Neural crest cell (in vitro differentiated cells): ENCODE data around the gene ERFL. TPM values are rescaled to one million over a fixed set of nuclear protein-coding genes. Genes with fewer than 3 reads are reported as not detected.

Source experiments
- DNase-seq: peaks from one replicate; pipeline ENCODE4 v3.0.0; 2021; ENCODE audit warnings: low read depth, mixed read lengths, low spot score
- H3K27ac Mint-ChIP-seq: one replicate; pipeline ENCODE4 v1.8.0; 2021; ENCODE audit warnings: mild to moderate bottlenecking, mixed read lengths; ENCODE audit not compliant: unreplicated experiment
- H3K27me3 Mint-ChIP-seq: 2 replicates; pipeline ENCODE4 v1.8.0; 2021; ENCODE audit warnings: low read depth, mild to moderate bottlenecking, mixed read lengths
- H3K36me3 Mint-ChIP-seq: 2 replicates; pipeline ENCODE4 v1.8.0; 2021; ENCODE audit warnings: low read depth, mild to moderate bottlenecking, mixed read lengths
- H3K4me1 Mint-ChIP-seq: 2 replicates; pipeline ENCODE4 v1.8.0; 2021; ENCODE audit warnings: mixed read lengths
- H3K4me3 Mint-ChIP-seq: one replicate; pipeline ENCODE4 v1.8.0; 2021; ENCODE audit warnings: mild to moderate bottlenecking, mixed read lengths
- H3K9me3 Mint-ChIP-seq: 2 replicates; pipeline ENCODE4 v1.8.0; 2021; ENCODE audit warnings: mixed read lengths
- total RNA-seq: library from RNA; stranded (reverse); gene quantifications from 2 replicates; pipeline ENCODE4 v1.2.1, GENCODE V29; 2021
- TF ChIP-seq, protein P1 (sequence below): fragments of 200-600 bp; sonication (generic); conservative IDR thresholded peaks from 2 replicates; pipeline ENCODE4 v1.5.0; 2021; ENCODE audit warnings: antibody characterized with exemption, mild to moderate bottlenecking

ERFL gene
- total RNA-seq, 1 donor from 2014 or later: 0.12 TPM

DNA sequence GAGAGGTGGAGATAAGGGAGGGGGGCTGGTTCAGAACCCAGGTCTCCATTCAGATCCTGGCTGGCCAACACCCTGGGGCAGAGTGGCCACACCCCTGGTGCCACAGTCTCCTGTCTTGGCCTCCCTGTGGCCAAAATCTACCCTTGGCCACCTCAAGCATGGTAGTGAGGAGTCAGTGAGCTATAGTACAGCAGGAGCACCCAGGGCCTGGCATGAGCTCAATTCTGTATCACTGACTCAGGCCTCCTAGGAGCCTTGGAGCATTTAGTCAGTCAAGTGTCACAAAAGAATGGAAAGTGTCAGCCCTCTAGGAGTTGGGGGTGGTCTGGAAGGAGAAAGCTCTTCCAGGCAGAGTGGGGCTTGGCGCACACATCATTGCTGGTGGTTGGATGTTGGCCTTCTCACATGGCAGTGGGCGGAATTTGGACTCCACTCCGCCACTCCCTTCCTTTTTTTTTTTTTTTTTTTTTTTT is 57.8 kb downstream of the ERFL start:
- Mint-ChIP-seq H3K36me3 (peaks cover 16% of the 10 kb centered on the region), H3K4me1 (peaks cover 10% of the 10 kb centered on the region), H3K27ac (no peak overlapping the region), H3K4me3 (peak overlapping the region; percentile 44), H3K27me3 (peaks cover 4% of the 10 kb centered on the region), H3K9me3 (no peaks in the 10 kb centered on the region)
- TF ChIP-seq, protein P1, sequence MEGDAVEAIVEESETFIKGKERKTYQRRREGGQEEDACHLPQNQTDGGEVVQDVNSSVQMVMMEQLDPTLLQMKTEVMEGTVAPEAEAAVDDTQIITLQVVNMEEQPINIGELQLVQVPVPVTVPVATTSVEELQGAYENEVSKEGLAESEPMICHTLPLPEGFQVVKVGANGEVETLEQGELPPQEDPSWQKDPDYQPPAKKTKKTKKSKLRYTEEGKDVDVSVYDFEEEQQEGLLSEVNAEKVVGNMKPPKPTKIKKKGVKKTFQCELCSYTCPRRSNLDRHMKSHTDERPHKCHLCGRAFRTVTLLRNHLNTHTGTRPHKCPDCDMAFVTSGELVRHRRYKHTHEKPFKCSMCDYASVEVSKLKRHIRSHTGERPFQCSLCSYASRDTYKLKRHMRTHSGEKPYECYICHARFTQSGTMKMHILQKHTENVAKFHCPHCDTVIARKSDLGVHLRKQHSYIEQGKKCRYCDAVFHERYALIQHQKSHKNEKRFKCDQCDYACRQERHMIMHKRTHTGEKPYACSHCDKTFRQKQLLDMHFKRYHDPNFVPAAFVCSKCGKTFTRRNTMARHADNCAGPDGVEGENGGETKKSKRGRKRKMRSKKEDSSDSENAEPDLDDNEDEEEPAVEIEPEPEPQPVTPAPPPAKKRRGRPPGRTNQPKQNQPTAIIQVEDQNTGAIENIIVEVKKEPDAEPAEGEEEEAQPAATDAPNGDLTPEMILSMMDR: no peak
- DNase-seq: no peak

DNA sequence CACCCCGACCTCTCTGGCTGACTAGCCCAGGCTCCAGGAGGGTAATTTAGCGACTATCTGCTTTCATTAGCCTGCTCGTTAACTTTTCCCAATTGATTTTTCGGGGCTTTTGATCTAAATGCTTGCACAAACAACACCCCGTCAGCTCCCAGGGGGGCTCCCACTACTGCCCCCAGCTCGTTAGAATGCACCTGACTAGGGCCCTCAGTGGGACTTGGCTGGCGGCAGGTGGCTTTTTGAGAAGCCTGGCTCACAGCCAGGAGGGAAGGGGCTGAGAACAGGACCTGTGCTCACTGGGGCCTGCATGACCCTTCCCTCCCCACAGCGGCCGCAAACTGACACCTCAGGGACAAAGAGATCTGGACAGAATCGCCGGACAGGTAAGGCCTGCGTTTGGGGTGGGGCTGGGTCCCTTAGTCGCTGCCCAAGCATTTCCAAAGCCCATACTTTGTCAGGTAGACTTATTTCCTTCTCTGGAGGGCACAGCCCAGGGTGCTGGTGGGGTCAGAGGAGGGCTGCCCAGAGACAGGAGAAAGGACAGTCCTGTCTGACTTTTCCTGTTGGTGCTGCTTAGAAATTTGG is 58.8 kb downstream of the ERFL start:
- H3K4me3 Mint-ChIP-seq: peak overlapping the region; percentile 6
- TF ChIP-seq, protein P1: no peak
- peaks cover 4% of the 10 kb centered on the region for H3K27me3 Mint-ChIP-seq
- H3K4me1 Mint-ChIP-seq: peaks cover 10% of the 10 kb centered on the region
- DNase-seq: no peak
- H3K27ac Mint-ChIP-seq: no peak overlapping the region
- H3K9me3 Mint-ChIP-seq: no peaks in the 10 kb centered on the region
- peaks cover 19% of the 10 kb centered on the region for H3K36me3 Mint-ChIP-seq

DNA sequence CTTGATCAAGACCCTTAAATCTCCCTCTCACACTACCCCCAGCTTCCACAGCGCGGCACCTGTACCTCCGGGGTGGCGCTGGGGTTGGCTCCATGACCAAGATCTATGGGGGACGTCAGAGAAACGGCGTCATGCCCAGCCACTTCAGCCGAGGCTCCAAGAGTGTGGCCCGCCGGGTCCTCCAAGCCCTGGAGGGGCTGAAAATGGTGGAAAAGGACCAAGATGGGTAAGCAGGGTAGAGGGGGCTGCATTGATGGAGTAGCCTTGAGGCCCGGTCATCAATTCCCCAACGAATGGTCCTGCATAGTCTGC is 59.3 kb downstream of the ERFL start:
- no peaks in the 10 kb centered on the region for H3K9me3 Mint-ChIP-seq
- TF ChIP-seq, protein P1: no peak
- peaks cover 4% of the 10 kb centered on the region for H3K27me3 Mint-ChIP-seq
- no peak overlapping the region for H3K27ac Mint-ChIP-seq
- no peak for DNase-seq
- peaks cover 14% of the 10 kb centered on the region for H3K4me1 Mint-ChIP-seq
- H3K36me3 Mint-ChIP-seq: peaks cover 25% of the 10 kb centered on the region
- peak overlapping the region; percentile 51 for H3K4me3 Mint-ChIP-seq

DNA sequence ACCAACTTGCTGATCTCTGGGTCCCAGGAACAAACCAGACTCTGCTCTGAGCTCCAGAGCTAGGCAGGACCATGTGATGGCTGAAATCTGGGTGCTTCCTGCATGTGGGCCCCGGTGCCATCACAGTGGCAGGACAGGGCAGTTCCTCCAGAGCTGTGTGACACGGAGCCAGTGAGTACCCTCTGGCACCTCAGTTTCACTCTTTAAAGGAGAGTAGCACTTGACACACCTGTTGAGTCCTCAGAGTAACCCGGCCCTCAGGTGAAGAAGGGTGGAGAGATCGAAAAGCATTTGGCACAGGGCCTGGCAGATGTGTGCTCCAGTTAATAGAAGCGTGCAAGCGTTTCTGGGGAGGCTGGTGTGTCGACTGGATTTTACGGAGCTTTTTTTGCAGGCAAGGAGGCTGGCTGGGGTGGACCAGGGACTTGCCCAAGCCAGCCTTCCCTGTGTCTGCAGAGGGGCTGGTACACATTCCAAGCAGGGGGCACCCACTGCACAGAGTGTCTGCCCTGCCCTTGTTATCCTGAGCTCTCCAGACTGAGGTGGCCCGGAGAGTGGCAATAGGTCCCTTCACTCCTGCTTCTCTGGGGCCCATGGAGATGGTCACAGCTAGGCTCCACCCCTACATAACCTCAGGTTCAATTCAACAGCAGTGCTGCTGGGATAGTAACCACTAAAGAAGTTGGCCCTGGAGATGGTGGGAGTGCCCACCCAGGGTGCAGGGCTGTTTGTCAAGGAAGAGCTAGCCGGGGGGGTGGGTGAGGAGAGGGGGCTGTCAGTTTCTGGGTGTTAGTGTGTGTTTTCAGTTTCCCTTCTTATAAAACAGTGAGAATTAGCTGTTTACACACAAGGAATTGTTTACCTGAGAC is 59.9 kb downstream of the ERFL start:
- peaks cover 17% of the 10 kb centered on the region for H3K4me1 Mint-ChIP-seq
- H3K27me3 Mint-ChIP-seq: peaks cover 3% of the 10 kb centered on the region
- no peak for DNase-seq
- no peaks in the 10 kb centered on the region for H3K9me3 Mint-ChIP-seq
- TF ChIP-seq, protein P1: no peak
- H3K27ac Mint-ChIP-seq: peak overlapping the region; percentile 50
- H3K36me3 Mint-ChIP-seq: peaks cover 28% of the 10 kb centered on the region
- H3K4me3 Mint-ChIP-seq: peak overlapping the region; percentile 51

DNA sequence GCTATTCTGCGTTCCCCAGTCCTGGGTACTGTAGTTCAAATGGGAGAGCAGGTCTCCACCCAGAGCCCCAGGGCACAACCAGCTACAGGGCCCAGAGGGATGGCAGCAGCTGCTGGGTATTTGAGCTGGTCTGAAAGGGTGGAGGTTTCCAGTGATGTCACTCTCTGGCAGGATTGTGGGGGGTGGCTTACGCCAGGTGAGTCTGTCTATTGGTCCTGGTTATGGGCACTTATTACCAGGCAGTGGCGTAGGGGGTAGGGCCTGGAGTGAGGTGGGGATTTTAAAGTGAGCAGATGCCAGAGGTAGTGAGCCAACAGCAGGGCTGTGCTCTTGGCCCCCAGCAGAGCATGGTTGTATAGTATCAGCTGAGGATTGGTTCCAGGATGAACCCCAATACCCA is 62.0 kb downstream of the ERFL start:
- H3K4me3 Mint-ChIP-seq: peak overlapping the region; percentile 67
- no peak for DNase-seq
- peaks cover 37% of the 10 kb centered on the region for H3K36me3 Mint-ChIP-seq
- TF ChIP-seq, protein P1: no peak
- H3K27ac Mint-ChIP-seq: no peak overlapping the region
- peaks cover 30% of the 10 kb centered on the region for H3K4me1 Mint-ChIP-seq
- H3K9me3 Mint-ChIP-seq: no peaks in the 10 kb centered on the region
- no peaks in the 10 kb centered on the region for H3K27me3 Mint-ChIP-seq
